Measurements from ENCODE around the gene SGMS1. TPM values are rescaled to one million over a fixed set of nuclear protein-coding genes. Genes with fewer than 3 reads are reported as not detected.

The SGMS1 gene
- total RNA-seq, 1 donor from 2014 or later, result 25.6 TPM

GRCh38 chr10:50375051-50375452 is 248.7 kb downstream of the SGMS1 start:
- FAIRE-seq (no peak), DNase-seq (ENCODE audit: low read depth) (no peak)
- TF ChIP-seq, protein P1, sequence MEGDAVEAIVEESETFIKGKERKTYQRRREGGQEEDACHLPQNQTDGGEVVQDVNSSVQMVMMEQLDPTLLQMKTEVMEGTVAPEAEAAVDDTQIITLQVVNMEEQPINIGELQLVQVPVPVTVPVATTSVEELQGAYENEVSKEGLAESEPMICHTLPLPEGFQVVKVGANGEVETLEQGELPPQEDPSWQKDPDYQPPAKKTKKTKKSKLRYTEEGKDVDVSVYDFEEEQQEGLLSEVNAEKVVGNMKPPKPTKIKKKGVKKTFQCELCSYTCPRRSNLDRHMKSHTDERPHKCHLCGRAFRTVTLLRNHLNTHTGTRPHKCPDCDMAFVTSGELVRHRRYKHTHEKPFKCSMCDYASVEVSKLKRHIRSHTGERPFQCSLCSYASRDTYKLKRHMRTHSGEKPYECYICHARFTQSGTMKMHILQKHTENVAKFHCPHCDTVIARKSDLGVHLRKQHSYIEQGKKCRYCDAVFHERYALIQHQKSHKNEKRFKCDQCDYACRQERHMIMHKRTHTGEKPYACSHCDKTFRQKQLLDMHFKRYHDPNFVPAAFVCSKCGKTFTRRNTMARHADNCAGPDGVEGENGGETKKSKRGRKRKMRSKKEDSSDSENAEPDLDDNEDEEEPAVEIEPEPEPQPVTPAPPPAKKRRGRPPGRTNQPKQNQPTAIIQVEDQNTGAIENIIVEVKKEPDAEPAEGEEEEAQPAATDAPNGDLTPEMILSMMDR (IDR thresholded peaks at IDR 0.05; ENCODE audit: insufficient read depth, low read depth, low read length), result no peak
- TF ChIP-seq EZH2 (IDR thresholded peaks at IDR 0.05; ENCODE audit: insufficient read depth, low read length), result no peak
- Histone ChIP-seq H3K27ac (ENCODE audit: low read depth, low read length) (no peak overlapping the region), H3K9ac (ENCODE audit: low read length) (no peak overlapping the region), H3K9me3 (ENCODE audit: insufficient read depth, low read depth, low read length) (no peaks in the 10 kb centered on the region), H3K27me3 (ENCODE audit: insufficient read depth, low read length) (no peaks in the 10 kb centered on the region), H3K4me1 (ENCODE audit: insufficient read depth, low read length) (no peaks in the 10 kb centered on the region), H3K4me2 (ENCODE audit: low read length) (no peak overlapping the region), H3K79me2 (ENCODE audit: insufficient read depth, low read length) (peaks cover 22% of the 10 kb centered on the region), H3K36me3 (ENCODE audit: insufficient read depth, low read length) (no peaks in the 10 kb centered on the region), H3K4me3 (ENCODE audit: insufficient read depth, low read depth, low read length) (no peak overlapping the region), H4K20me1 (ENCODE audit: insufficient read depth, low read length) (peaks cover 27% of the 10 kb centered on the region), H2AFZ (ENCODE audit: low read depth, low read length) (no peak overlapping the region)
- no peak overlapping the region for H3K4me3 Mint-ChIP-seq (ENCODE audit: unreplicated experiment)
- H3K4me1 Mint-ChIP-seq (ENCODE audit: low read depth, unreplicated experiment), result peaks cover 3% of the 10 kb centered on the region
- H3K9me3 Mint-ChIP-seq (ENCODE audit: unreplicated experiment), result peaks cover 9% of the 10 kb centered on the region
- no peaks in the 10 kb centered on the region for H3K27me3 Mint-ChIP-seq (ENCODE audit: low read depth, unreplicated experiment)
- H3K36me3 Mint-ChIP-seq (ENCODE audit: low read depth, unreplicated experiment), result peaks cover 4% of the 10 kb centered on the region
- no peak overlapping the region for H3K27ac Mint-ChIP-seq (ENCODE audit: unreplicated experiment)

GRCh38 chr10:50373821-50374501 is 249.8 kb downstream of the SGMS1 start:
- FAIRE-seq, result no peak
- H3K36me3 ChIP-seq (ENCODE audit: insufficient read depth, low read length), result no peaks in the 10 kb centered on the region

More at GRCh38 chr10:50373821-50374501, 249.8 kb downstream of the SGMS1 start:
- Mint-ChIP-seq H3K27me3 (ENCODE audit: low read depth, unreplicated experiment) (no peaks in the 10 kb centered on the region), H3K4me3 (ENCODE audit: unreplicated experiment) (no peak overlapping the region), H3K4me1 (ENCODE audit: low read depth, unreplicated experiment) (no peaks in the 10 kb centered on the region), H3K36me3 (ENCODE audit: low read depth, unreplicated experiment) (peaks cover 4% of the 10 kb centered on the region), H3K9me3 (ENCODE audit: unreplicated experiment) (peaks cover 9% of the 10 kb centered on the region), H3K27ac (ENCODE audit: unreplicated experiment) (no peak overlapping the region)
- Histone ChIP-seq H3K27me3 (ENCODE audit: insufficient read depth, low read length) (no peaks in the 10 kb centered on the region), H3K4me1 (ENCODE audit: insufficient read depth, low read length) (no peaks in the 10 kb centered on the region), H3K27ac (ENCODE audit: low read depth, low read length) (no peak overlapping the region), H2AFZ (ENCODE audit: low read depth, low read length) (no peak overlapping the region), H3K79me2 (ENCODE audit: insufficient read depth, low read length) (peaks cover 22% of the 10 kb centered on the region), H3K4me3 (ENCODE audit: insufficient read depth, low read depth, low read length) (no peak overlapping the region), H3K4me2 (ENCODE audit: low read length) (no peak overlapping the region), H3K9me3 (ENCODE audit: insufficient read depth, low read depth, low read length) (no peaks in the 10 kb centered on the region), H4K20me1 (ENCODE audit: insufficient read depth, low read length) (peaks cover 31% of the 10 kb centered on the region), H3K9ac (ENCODE audit: low read length) (no peak overlapping the region)
- TF ChIP-seq, protein P1 (IDR thresholded peaks at IDR 0.05; ENCODE audit: insufficient read depth, low read depth, low read length), result no peak
- TF ChIP-seq EZH2 (IDR thresholded peaks at IDR 0.05; ENCODE audit: insufficient read depth, low read length), result no peak
- peak; percentile 66 for DNase-seq (ENCODE audit: low read depth)
